Naive thymus-derived CD8-positive, alpha-beta T cell (primary cell): ENCODE measurements around the gene SENP7. TPM values are rescaled to one million over a fixed set of nuclear protein-coding genes. Genes with fewer than 3 reads are reported as not detected.
A peak's percentile ranks its signal among the peaks of the same experiment; 100 is the strongest.

Source experiments
- ATAC-seq, 2 donors: fragments of 150-1000 bp; cut with Tn5 transposase in 1 of 2; sonication (Bioruptor Pico), chemical (Tn5 transposase) in 1 of 2; 1 replicate in 1 of 2; 2 replicates in 1 of 2; pipeline ENCODE4 v1.10.0; 2021; ENCODE audit warnings: mild to moderate bottlenecking in 2 of 2, moderate library complexity in 2 of 2
- POLR2A ChIA-PET: fragments of 350-600 bp; sonication (Branson Sonifier 250); formaldehyde crosslinking; loops from one replicate; lab custom pipeline; 2021; ENCODE audit warnings: antibody characterized with exemption; lab: Charles Lee
- DNase-seq, 10 donors: peaks; one replicate each; pipeline versions ENCODE4 v3.0.0 to v3.0.0-alpha.2; 2020 to 2022
- H3K27ac Mint-ChIP-seq, 10 donors: one replicate each; pipeline ENCODE4 v1.8.0; 2020 to 2022; ENCODE audit warnings: mild to moderate bottlenecking in 10 of 10, mixed read lengths in 10 of 10, moderate library complexity in 4 of 10, inconsistent platforms in 1 of 10
- H3K27me3 Mint-ChIP-seq, 5 donors: one replicate each; pipeline ENCODE4 v1.8.0; 2021 to 2022; ENCODE audit warnings: mixed read lengths in 5 of 5
- H3K36me3 Mint-ChIP-seq, 3 donors: one replicate each; pipeline ENCODE4 v1.8.0; 2020 to 2022; ENCODE audit warnings: mixed read lengths in 3 of 3, mild to moderate bottlenecking in 2 of 3, inconsistent platforms in 1 of 3
- H3K4me1 Mint-ChIP-seq, 4 donors: one replicate each; pipeline ENCODE4 v1.8.0; 2021 to 2022; ENCODE audit warnings: mixed read lengths in 4 of 4
- H3K4me3 Mint-ChIP-seq, 10 donors: one replicate each; pipeline ENCODE4 v1.8.0; 2020 to 2022; ENCODE audit warnings: mild to moderate bottlenecking in 10 of 10, mixed read lengths in 10 of 10, moderate library complexity in 6 of 10, inconsistent platforms in 1 of 10
- H3K9me3 Mint-ChIP-seq, 9 donors: one replicate each; pipeline ENCODE4 v1.8.0; 2020 to 2022; ENCODE audit warnings: mixed read lengths in 9 of 9, mild to moderate bottlenecking in 3 of 9, inconsistent platforms in 1 of 9, moderate library complexity in 1 of 9
- polyA plus RNA-seq, 3 donors: library from polyadenylated mRNA; unstranded; fragments of 300-500 nt; fragmentation: Illumina TruSeq; gene quantifications; one replicate each; pipeline ENCODE4 v1.2.3, GENCODE V29; 2021
- total RNA-seq, 8 experiments: library from RNA in 2 of 8; stranded (reverse) in 2 of 8; gene quantifications; one replicate each; pipeline ENCODE4 v1.2.3 and lab custom pipeline; 2021 to 2026

Gene SENP7
- total and polyA plus RNA-seq, 5 experiments from 2014 or later: 6.7 to 72.5 (median 11.2) TPM

DNA sequence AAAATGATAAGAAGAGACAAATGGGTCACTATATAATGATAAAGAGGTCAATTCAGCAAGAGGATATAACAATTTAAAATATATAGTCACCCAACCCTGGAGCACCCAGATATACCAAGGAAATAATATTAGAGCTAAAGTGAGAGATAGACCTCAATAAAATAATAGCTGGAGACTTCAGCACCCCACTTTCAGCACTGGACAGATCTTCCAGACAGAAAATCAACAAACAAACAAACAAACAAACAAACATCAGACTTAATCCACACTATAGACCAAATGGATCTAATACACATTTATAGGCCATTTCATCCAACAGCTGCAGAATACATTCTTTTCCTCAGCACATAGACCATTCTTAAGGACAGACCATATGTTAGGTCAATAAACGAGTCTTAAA, 79.4 kb downstream of the SENP7 start:
- peaks cover 10 to 51% (median 28%) of the 10 kb centered on the region in 9 donors for H3K9me3 Mint-ChIP-seq
- DNase-seq (no peak), ATAC-seq (no peak)
- H3K4me3 Mint-ChIP-seq: no peak overlapping the region
- H3K27me3 Mint-ChIP-seq: no peaks in the 10 kb centered on the region
- H3K27ac Mint-ChIP-seq: peak overlapping the region in 1 of 10 donors; percentile 66
- peaks cover 22 to 36% (median 29%) of the 10 kb centered on the region in 4 donors for H3K4me1 Mint-ChIP-seq
- POLR2A ChIA-PET: no interaction called here
- peaks cover 18 to 51% (median 25%) of the 10 kb centered on the region in 3 donors for H3K36me3 Mint-ChIP-seq

DNA sequence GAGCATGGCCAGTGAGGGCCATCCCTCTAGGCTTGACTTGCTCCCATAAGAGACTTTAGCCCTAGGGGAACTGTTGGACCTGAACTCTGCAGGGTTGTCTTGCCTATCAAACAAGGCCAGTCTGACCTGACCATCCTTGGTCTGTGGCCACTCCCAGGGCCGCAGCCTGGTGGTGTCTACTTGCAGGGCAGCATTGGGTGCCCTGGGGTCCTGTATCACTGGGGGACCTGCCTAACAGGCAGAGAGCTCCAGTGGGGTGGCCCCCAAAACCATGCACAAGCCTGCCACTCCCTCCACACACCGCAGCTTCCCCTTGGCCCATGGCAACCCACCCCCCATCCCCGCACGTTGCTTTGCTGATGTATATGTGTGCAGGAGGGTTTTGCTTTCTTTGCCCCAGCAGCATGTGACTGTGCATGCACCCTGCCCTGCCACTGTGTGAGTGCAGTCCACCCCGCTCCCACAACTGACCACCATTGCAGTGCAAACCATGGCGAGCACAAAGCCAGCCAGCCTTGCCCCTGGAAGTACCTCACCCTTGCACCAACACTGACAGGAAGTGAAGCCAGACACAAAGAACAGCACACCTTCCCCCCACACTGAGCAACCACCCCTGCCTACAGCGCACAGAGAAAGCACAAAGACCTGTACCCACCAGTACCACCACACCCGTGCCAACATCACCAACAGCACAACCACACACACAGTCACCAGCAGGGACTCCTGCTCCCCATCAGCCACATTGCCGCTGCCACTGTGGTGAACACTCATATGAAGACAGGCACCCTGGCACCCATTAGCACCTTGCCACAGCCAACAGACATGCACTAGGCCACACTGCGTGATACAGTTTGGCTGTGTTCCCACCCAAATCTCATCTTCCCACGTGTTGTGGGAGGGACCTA, 88.8 kb downstream of the SENP7 start:
- no peaks in the 10 kb centered on the region for H3K27me3 Mint-ChIP-seq
- peaks cover 30 to 53% (median 49%) of the 10 kb centered on the region in 4 donors for H3K4me1 Mint-ChIP-seq
- ATAC-seq (peak; percentile 46 to 74), DNase-seq (peak in 3 of 10 donors; percentile 7 to 24 (median 8))
- H3K9me3 Mint-ChIP-seq: peaks cover 0 to 21% (median 11%) of the 10 kb centered on the region in 9 donors
- H3K36me3 Mint-ChIP-seq: peaks cover 5 to 12% (median 11%) of the 10 kb centered on the region in 3 donors
- POLR2A ChIA-PET: no interaction called here
- peak overlapping the region in 9 of 10 donors; percentile 10 to 89 (median 84) for H3K27ac Mint-ChIP-seq
- peak overlapping the region in 9 of 10 donors; percentile 1 to 85 (median 68) for H3K4me3 Mint-ChIP-seq

DNA sequence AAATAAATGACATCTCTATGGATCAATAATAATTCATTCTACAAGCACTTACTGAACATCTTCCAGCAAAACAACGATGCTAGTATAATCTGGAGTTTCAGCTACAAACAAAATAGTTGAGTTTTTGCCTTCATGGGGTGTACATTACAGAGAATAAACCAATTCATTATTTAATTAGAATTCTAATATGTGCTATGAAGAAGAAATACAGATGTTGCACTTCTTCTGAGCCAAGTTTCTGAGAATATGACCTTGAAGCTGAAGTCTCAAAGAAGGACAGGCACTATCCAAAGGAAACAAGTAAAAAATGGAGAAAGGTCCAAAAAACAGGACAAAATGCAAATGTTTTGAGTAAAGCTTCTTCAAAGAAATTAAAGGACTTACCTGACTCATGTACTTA, 94.2 kb downstream of the SENP7 start:
- H3K4me1 Mint-ChIP-seq: peaks cover 15 to 51% (median 45%) of the 10 kb centered on the region in 4 donors
- ATAC-seq (no peak), DNase-seq (no peak)
- H3K27me3 Mint-ChIP-seq: no peaks in the 10 kb centered on the region
- H3K36me3 Mint-ChIP-seq: peaks cover 5 to 36% (median 12%) of the 10 kb centered on the region in 3 donors
- no peak overlapping the region for H3K4me3 Mint-ChIP-seq
- H3K27ac Mint-ChIP-seq: peak overlapping the region in 3 of 10 donors; percentile 4 to 16 (median 12)
- POLR2A ChIA-PET: no interaction called here
- H3K9me3 Mint-ChIP-seq: peaks cover 0 to 3% (median 0%) of the 10 kb centered on the region in 9 donors

DNA sequence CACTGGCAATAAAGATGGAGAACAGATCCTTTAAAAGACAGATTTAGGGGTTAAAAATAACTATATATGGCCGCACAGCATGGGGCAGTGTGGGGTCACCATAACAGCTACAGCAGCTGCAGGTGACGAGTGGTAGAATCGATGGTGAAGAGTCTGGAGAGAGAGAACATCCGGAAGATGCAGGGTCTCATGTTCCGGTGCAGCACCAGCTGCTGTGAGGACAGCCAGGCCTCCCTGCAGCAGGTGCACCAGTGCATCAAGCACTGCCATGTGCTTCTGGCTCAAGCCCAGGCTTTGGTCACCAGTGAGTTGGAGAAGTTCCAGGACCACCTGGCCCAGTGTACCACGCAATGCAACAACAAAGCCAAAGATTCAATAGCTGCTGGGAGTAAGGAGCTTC, 98.9 kb downstream of the SENP7 start:
- Mint-ChIP-seq H3K4me1 (peaks cover 20 to 45% (median 36%) of the 10 kb centered on the region in 4 donors), H3K4me3 (peak overlapping the region in 1 of 10 donors; percentile 7), H3K27ac (peak overlapping the region in 7 of 10 donors; percentile 26 to 87 (median 59)), H3K36me3 (peaks cover 20 to 56% (median 28%) of the 10 kb centered on the region in 3 donors), H3K9me3 (peaks cover 4 to 13% (median 10%) of the 10 kb centered on the region in 9 donors), H3K27me3 (no peaks in the 10 kb centered on the region)
- no peak for ATAC-seq
- no peak for DNase-seq
- POLR2A ChIA-PET: no interaction called here

DNA sequence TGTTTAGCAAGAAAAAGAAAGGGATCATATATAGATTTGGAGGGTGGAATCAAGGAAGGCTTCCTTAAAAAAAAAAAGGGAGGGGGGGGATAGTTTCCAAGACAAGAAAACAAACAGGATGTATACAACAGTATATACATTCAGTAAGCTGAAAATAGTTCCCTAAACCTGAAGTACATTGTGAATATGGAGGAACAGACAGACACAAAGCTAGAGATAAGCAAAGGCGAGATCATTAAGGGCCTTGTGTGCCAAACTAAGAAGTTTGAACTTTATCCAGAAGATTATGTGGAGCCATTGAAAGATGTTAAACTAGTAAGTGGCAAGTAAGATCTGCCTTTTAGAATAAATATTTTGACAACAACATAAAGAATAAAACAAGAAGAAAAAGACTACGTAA, 99.4 kb downstream of the SENP7 start:
- H3K4me1 Mint-ChIP-seq: peaks cover 19 to 44% (median 34%) of the 10 kb centered on the region in 4 donors
- DNase-seq (no peak), ATAC-seq (no peak)
- peak overlapping the region in 1 of 10 donors; percentile 16 for H3K4me3 Mint-ChIP-seq
- H3K27ac Mint-ChIP-seq: peak overlapping the region in 7 of 10 donors; percentile 7 to 87 (median 49)
- POLR2A ChIA-PET: no interaction called here
- H3K27me3 Mint-ChIP-seq: no peaks in the 10 kb centered on the region
- peaks cover 6 to 17% (median 14%) of the 10 kb centered on the region in 9 donors for H3K9me3 Mint-ChIP-seq
- H3K36me3 Mint-ChIP-seq: peaks cover 24 to 60% (median 32%) of the 10 kb centered on the region in 3 donors

DNA sequence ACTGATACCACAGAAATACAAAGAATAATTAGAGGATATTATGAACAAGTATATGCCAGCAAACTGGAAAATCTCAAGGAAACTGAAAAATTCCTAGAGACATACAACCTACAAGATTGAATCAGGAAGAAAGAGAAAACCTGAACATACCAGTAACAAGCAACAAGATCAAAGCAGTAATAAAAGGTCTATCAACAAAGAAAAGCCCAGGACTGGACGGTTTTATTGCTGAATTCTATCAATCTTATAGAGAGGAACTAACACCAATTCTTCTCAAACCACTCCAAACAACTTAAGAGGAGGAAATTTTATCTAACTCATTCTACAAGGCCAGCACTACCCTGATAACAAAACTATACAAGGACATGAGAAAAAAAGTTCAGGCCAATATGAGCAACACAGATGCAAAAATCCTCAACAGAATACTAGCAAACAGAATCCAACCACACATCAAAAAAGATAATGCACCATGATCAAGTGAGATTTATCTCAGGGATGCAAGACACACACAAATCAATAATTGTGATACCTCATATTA, 121.5 kb downstream of the SENP7 start:
- Mint-ChIP-seq H3K27me3 (no peaks in the 10 kb centered on the region), H3K36me3 (peaks cover 50 to 66% (median 60%) of the 10 kb centered on the region in 3 donors), H3K9me3 (peaks cover 9 to 53% (median 34%) of the 10 kb centered on the region in 9 donors), H3K4me1 (peaks cover 21 to 44% (median 38%) of the 10 kb centered on the region in 4 donors), H3K27ac (peak overlapping the region in 5 of 10 donors; percentile 20 to 72 (median 21)), H3K4me3 (no peak overlapping the region)
- ATAC-seq: no peak
- DNase-seq: no peak
- POLR2A ChIA-PET: no interaction called here

DNA sequence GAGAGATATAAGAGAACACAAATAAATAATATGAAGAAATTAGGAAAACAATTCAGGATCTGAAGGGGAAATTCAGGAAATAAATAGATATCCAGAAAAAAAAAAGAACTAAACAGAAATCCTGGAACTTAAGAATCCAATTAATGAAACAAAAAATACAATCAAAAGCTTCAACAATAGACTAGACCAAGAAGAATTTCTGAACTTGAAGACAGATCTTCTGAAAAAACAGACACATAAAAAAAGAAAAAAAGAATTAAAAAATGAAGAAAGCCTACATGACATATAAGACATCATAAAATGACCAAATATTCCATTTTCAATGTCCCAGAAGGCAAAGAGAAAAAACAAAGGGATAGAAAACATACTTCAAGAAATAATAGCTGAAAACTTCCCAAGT, 124.3 kb downstream of the SENP7 start:
- peaks cover 31 to 48% (median 42%) of the 10 kb centered on the region in 3 donors for H3K36me3 Mint-ChIP-seq
- H3K9me3 Mint-ChIP-seq: peaks cover 9 to 49% (median 27%) of the 10 kb centered on the region in 9 donors
- no peak overlapping the region for H3K4me3 Mint-ChIP-seq
- H3K4me1 Mint-ChIP-seq: peaks cover 32 to 59% (median 47%) of the 10 kb centered on the region in 4 donors
- no peaks in the 10 kb centered on the region for H3K27me3 Mint-ChIP-seq
- DNase-seq (no peak), ATAC-seq (no peak)
- peak overlapping the region in 1 of 10 donors; percentile 64 for H3K27ac Mint-ChIP-seq
- POLR2A ChIA-PET: no interaction called here

DNA sequence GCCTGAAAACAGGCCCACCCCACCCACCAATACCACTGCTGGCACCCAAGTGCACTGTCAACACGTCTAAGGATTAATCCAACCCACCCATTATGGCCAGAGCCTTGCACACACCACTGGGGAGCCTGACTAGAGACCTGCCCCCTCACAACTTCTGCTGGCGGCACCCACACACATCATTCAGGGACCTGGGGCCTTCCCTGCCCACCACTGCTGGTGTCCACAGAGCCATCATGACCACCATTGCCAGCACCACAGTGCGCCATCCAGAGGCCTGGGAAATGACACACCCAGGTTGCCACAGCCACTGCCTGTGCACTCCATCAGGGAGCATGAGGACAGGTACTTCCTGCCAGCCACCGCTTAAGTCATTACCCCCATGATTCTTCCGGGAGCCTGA, 125.7 kb downstream of the SENP7 start:
- peak overlapping the region in 7 of 10 donors; percentile 21 to 83 (median 52) for H3K27ac Mint-ChIP-seq
- peaks cover 32 to 59% (median 48%) of the 10 kb centered on the region in 4 donors for H3K4me1 Mint-ChIP-seq
- no peaks in the 10 kb centered on the region for H3K27me3 Mint-ChIP-seq
- POLR2A ChIA-PET: no interaction called here
- H3K9me3 Mint-ChIP-seq: peaks cover 8 to 36% (median 18%) of the 10 kb centered on the region in 9 donors
- DNase-seq (no peak), ATAC-seq (no peak)
- H3K36me3 Mint-ChIP-seq: peaks cover 21 to 38% (median 32%) of the 10 kb centered on the region in 3 donors
- no peak overlapping the region for H3K4me3 Mint-ChIP-seq

DNA sequence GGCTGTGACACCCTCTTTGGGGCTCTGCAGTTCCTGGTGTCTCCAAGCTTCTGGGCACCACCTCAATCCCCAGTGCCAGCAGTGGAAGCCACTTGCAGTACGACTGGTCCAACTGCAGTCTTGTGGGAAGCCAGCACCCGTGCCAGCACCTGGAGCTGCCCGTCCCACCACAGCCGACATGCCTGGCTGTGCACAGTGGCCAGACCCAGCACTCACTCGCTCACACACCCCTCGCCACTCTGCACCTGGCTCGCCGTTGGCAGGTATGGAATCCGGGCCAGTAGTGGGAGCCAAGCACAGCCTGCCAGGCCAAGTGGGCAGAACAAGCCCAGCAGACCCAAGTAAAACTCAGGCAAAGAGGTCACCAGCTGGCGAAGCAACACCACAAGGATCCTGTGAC, 128.6 kb downstream of the SENP7 start:
- POLR2A ChIA-PET: interaction anchor here (1.3 kb wide), 1 partner anchor 190 kb away, joined by 3 read pairs; the partner anchor contains the start of gene PCNP
- H3K27ac Mint-ChIP-seq: peak overlapping the region in 4 of 10 donors; percentile 29 to 68 (median 29)
- H3K36me3 Mint-ChIP-seq: peaks cover 11 to 17% (median 15%) of the 10 kb centered on the region in 3 donors
- no peak for DNase-seq
- no peak overlapping the region for H3K4me3 Mint-ChIP-seq
- H3K4me1 Mint-ChIP-seq: peaks cover 30 to 55% (median 44%) of the 10 kb centered on the region in 4 donors
- H3K27me3 Mint-ChIP-seq: no peaks in the 10 kb centered on the region
- H3K9me3 Mint-ChIP-seq: peaks cover 0 to 16% (median 10%) of the 10 kb centered on the region in 9 donors
- no peak for ATAC-seq

DNA sequence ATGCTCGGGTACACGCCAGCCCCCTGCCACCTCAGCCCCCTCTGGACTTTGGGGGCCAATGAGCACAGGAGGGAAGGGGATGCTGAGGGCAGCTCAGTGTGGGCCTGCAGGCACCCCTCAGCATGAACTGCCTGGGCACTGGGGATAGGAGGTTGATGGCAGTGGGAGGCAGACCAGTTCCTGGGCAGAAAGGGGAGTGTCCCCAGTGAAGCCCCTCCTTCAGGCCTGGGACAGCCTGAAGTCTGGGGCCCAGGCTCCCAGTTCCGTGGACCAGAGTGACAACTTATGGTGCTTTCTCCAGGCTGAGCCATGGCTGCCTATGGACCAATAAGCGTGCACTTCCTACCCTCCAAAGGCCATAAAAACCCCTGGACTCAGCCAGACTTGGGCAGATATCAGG, 129.4 kb downstream of the SENP7 start:
- POLR2A ChIA-PET: interaction anchor here (0.6 to 1.3 kb wide), 2 partner anchors 162 to 191 kb away, joined by 3 read pairs; partner anchors contain the start of gene PCNP
- H3K4me1 Mint-ChIP-seq: peaks cover 30 to 61% (median 47%) of the 10 kb centered on the region in 4 donors

DNA sequence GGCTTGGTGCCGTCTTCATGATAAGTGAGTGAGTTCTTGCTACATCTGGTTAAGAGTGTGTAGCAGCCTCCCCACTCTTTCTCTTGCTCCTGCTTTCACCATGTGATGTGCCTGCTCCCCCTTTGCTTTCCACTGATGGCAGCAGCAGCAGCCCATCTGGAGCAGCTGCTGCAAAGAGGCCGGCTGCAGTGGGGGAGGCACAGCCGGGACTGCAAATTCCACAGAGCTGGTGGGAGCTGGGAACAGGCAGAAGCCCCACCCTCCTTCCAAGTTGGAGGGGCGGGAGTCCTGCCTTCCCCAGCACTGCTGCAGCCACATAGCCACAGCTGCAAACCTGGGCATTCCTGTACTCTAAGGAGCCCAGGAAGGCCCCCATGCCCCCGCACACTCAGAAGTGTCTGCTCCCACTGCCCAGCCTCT, 129.8 kb downstream of the SENP7 start:
- Mint-ChIP-seq H3K36me3 (peaks cover 1 to 11% (median 7%) of the 10 kb centered on the region in 3 donors), H3K27ac (peak overlapping the region in 3 of 10 donors; percentile 13 to 22 (median 17)), H3K4me1 (peaks cover 32 to 63% (median 49%) of the 10 kb centered on the region in 4 donors), H3K4me3 (no peak overlapping the region), H3K9me3 (peaks cover 0 to 4% (median 0%) of the 10 kb centered on the region in 9 donors), H3K27me3 (no peaks in the 10 kb centered on the region)
- POLR2A ChIA-PET: interaction anchor here (1.3 kb wide), 1 partner anchor 191 kb away, joined by 3 read pairs; the partner anchor contains the start of gene PCNP
- ATAC-seq (no peak), DNase-seq (no peak)

More for the DNA sequence above, 129.4 kb downstream of the SENP7 start:
- Mint-ChIP-seq H3K9me3 (peaks cover 0 to 9% (median 3%) of the 10 kb centered on the region in 9 donors), H3K27me3 (no peaks in the 10 kb centered on the region), H3K36me3 (peaks cover 6 to 11% (median 11%) of the 10 kb centered on the region in 3 donors), H3K27ac (peak overlapping the region in 4 of 10 donors; percentile 13 to 66 (median 24)), H3K4me3 (no peak overlapping the region)
- ATAC-seq: no peak
- no peak for DNase-seq

DNA sequence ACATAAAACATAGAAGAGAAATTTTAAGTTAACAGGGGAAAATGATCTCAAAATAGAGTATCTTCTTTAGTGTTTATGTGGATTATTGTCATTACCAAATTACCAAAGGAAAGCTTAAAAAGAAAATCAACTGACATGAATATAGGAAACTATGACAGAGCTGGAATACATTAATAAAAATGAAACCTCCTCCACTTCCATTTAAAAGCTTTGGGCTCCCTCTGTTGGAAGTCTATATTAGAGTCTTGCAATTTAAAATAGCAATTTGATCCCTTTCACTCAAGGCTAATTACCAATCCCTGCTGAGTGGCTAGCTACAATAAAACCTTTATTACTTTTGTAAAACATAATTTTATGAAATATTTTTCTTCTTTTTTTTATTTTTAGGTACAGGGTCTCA, 131.2 kb downstream of the SENP7 start:
- ATAC-seq (no peak), DNase-seq (peak in 2 of 10 donors; percentile 17 to 25)
- peaks cover 24 to 62% (median 53%) of the 10 kb centered on the region in 4 donors for H3K4me1 Mint-ChIP-seq
- no peaks in the 10 kb centered on the region for H3K9me3 Mint-ChIP-seq
- H3K4me3 Mint-ChIP-seq: no peak overlapping the region
- peak overlapping the region in 4 of 10 donors; percentile 14 to 57 (median 42) for H3K27ac Mint-ChIP-seq
- H3K36me3 Mint-ChIP-seq: peaks cover 0 to 10% (median 7%) of the 10 kb centered on the region in 3 donors
- POLR2A ChIA-PET: no interaction called here
- no peaks in the 10 kb centered on the region for H3K27me3 Mint-ChIP-seq
